H9 (cell line): ENCODE data around the gene CEBPZ. TPM values are rescaled to one million over a fixed set of nuclear protein-coding genes. Genes with fewer than 3 reads are reported as not detected.
"Not testable (repeated sequence)": the region's sequence is repeated elsewhere in the genome, so short reads cannot be mapped to it uniquely, and the experiment has no call there.

Experiments
- DNase-seq: peaks from one replicate; pipeline ENCODE4 v3.0.0-alpha.2; 2017
- H2AFZ ChIP-seq: one replicate; pipeline ENCODE4 v1.6.1; 2013; ENCODE audit warnings: mild to moderate bottlenecking, low read length, control low read depth, moderate library complexity
- H2AK5ac ChIP-seq: 2 replicates; pipeline ENCODE4 v1.6.1; 2013; ENCODE audit warnings: low read length, control low read depth, mixed read lengths; ENCODE audit not compliant: insufficient read length
- H2BK120ac ChIP-seq: one replicate; pipeline ENCODE4 v1.6.1; 2013; ENCODE audit warnings: low read depth, mild to moderate bottlenecking, low read length, control low read depth, inconsistent platforms; ENCODE audit not compliant: poor library complexity, severe bottlenecking
- H2BK12ac ChIP-seq: 2 replicates; pipeline ENCODE4 v1.6.1; 2013; ENCODE audit warnings: low read length, control low read depth, mixed read lengths, low read depth; ENCODE audit not compliant: insufficient read length
- H2BK15ac ChIP-seq: 2 replicates; pipeline ENCODE4 v1.6.1; 2013; ENCODE audit warnings: low read depth, low read length, control low read depth
- H2BK20ac ChIP-seq: one replicate; pipeline ENCODE4 v1.6.1; 2013; ENCODE audit warnings: low read depth, mild to moderate bottlenecking, low read length, control low read depth, inconsistent platforms; ENCODE audit not compliant: poor library complexity, severe bottlenecking
- H2BK5ac ChIP-seq: 2 replicates; pipeline ENCODE4 v1.6.1; 2013; ENCODE audit warnings: low read length, control low read depth, mixed read lengths; ENCODE audit not compliant: insufficient read length
- H3K14ac ChIP-seq: 2 replicates; pipeline ENCODE4 v1.6.1; 2013; ENCODE audit warnings: low read length, control low read depth; ENCODE audit not compliant: insufficient read depth
- H3K18ac ChIP-seq: 2 replicates; pipeline ENCODE4 v1.6.1; 2013; ENCODE audit warnings: low read depth, mild to moderate bottlenecking, mixed read lengths, low read length, control low read depth; ENCODE audit not compliant: insufficient read length
- H3K23ac ChIP-seq: 2 replicates; pipeline ENCODE4 v1.6.1; 2013; ENCODE audit warnings: low read length, control low read depth, mixed read lengths, low read depth; ENCODE audit not compliant: insufficient read length
- H3K23me2 ChIP-seq: 2 replicates; pipeline ENCODE4 v1.6.1; 2013; ENCODE audit warnings: low read depth, mild to moderate bottlenecking, mixed read lengths, low read length, control low read depth; ENCODE audit not compliant: insufficient read length, poor library complexity, severe bottlenecking
- H3K27ac ChIP-seq: 2 replicates; pipeline ENCODE4 v1.5.1; 2013; ENCODE audit warnings: low read length, control low read depth, mixed read lengths, low read depth; ENCODE audit not compliant: insufficient read length
- H3K27me3 ChIP-seq: 2 replicates; pipeline ENCODE4 v1.6.1; 2013; ENCODE audit warnings: low read length, control low read depth, inconsistent platforms; ENCODE audit not compliant: insufficient read depth
- H3K4ac ChIP-seq: 2 replicates; pipeline ENCODE4 v1.6.1; 2013; ENCODE audit warnings: low read depth, mild to moderate bottlenecking, control low read depth, inconsistent platforms, low read length, moderate library complexity
- H3K4me1 ChIP-seq: 2 replicates; pipeline ENCODE4 v1.6.1; 2013; ENCODE audit warnings: low read length, control low read depth, inconsistent platforms; ENCODE audit not compliant: insufficient read depth
- H3K4me2 ChIP-seq: 2 replicates; pipeline ENCODE4 v1.6.1; 2013; ENCODE audit warnings: low read length, control low read depth, mixed read lengths; ENCODE audit not compliant: insufficient read length, insufficient read depth
- H3K56ac ChIP-seq: 2 replicates; pipeline ENCODE4 v1.6.1; 2013; ENCODE audit warnings: low read depth, mild to moderate bottlenecking, mixed read lengths, low read length, control low read depth; ENCODE audit not compliant: insufficient read length
- H3K79me1 ChIP-seq: 2 replicates; pipeline ENCODE4 v1.6.1; 2013; ENCODE audit warnings: low read depth, mild to moderate bottlenecking, moderate library complexity, low read length, control low read depth, inconsistent platforms; ENCODE audit not compliant: insufficient read depth, poor library complexity, severe bottlenecking
- H3K79me2 ChIP-seq: 2 replicates; pipeline ENCODE4 v1.6.1; 2013; ENCODE audit warnings: low read length, control low read depth, inconsistent platforms; ENCODE audit not compliant: insufficient read depth
- H3K9ac ChIP-seq: 2 replicates; pipeline ENCODE4 v1.6.1; 2013; ENCODE audit warnings: low read length, control low read depth, mixed read lengths; ENCODE audit not compliant: insufficient read length; ENCODE audit errors: extremely low read depth
- H3K9me3 ChIP-seq: one replicate; pipeline ENCODE4 v1.6.1; 2013; ENCODE audit warnings: low read depth, low read length, inconsistent platforms; ENCODE audit not compliant: control insufficient read depth
- H3T11ph ChIP-seq: one replicate; pipeline ENCODE4 v1.6.1; 2013; ENCODE audit warnings: mild to moderate bottlenecking, low read length, control low read depth, inconsistent platforms
- H4K20me1 ChIP-seq: one replicate; pipeline ENCODE4 v1.6.1; 2013; ENCODE audit not compliant: control insufficient read depth, insufficient read length, insufficient read depth
- H4K5ac ChIP-seq: 2 replicates; pipeline ENCODE4 v1.6.1; 2013; ENCODE audit warnings: low read depth, mild to moderate bottlenecking, mixed read lengths, low read length, control low read depth; ENCODE audit not compliant: insufficient read length
- H4K8ac ChIP-seq: replicated peaks from 2 replicates; pipeline ENCODE4 v1.6.1; 2013; ENCODE audit warnings: low read length, control low read depth, mixed read lengths, low read depth; ENCODE audit not compliant: insufficient read length
- H4K91ac ChIP-seq: 2 replicates; pipeline ENCODE4 v1.6.1; 2013; ENCODE audit warnings: low read depth, mild to moderate bottlenecking, moderate library complexity, mixed read lengths, low read length, control low read depth; ENCODE audit not compliant: insufficient read length
- H3K27ac Mint-ChIP-seq, 3 experiments: 2 replicates in 2 of 3; 3 replicates in 1 of 3; pipeline ENCODE4 v1.8.0; 2020 to 2021; ENCODE audit warnings: mixed read lengths in 3 of 3, mild to moderate bottlenecking in 1 of 3, moderate library complexity in 1 of 3
- H3K27me3 Mint-ChIP-seq: 2 replicates; pipeline ENCODE4 v1.8.0; 2021; ENCODE audit warnings: low read depth, mild to moderate bottlenecking, moderate library complexity, mixed read lengths
- H3K36me3 Mint-ChIP-seq, 3 experiments: 2 replicates in 2 of 3; 3 replicates in 1 of 3; pipeline ENCODE4 v1.8.0; 2020 to 2021; ENCODE audit warnings: low read depth in 3 of 3, mixed read lengths in 3 of 3; ENCODE audit not compliant: insufficient read depth in 1 of 3
- H3K4me1 Mint-ChIP-seq, 2 experiments: 2 replicates each; pipeline ENCODE4 v1.8.0; 2020; ENCODE audit warnings: mixed read lengths in 2 of 2
- H3K4me3 Mint-ChIP-seq, 2 experiments: 2 replicates in 1 of 2; 3 replicates in 1 of 2; pipeline ENCODE4 v1.8.0; 2020 to 2021; ENCODE audit warnings: mild to moderate bottlenecking in 2 of 2, mixed read lengths in 2 of 2, moderate library complexity in 1 of 2
- H3K9me3 Mint-ChIP-seq, 2 experiments: 2 replicates in 1 of 2; 3 replicates in 1 of 2; pipeline ENCODE4 v1.8.0; 2020; ENCODE audit warnings: mild to moderate bottlenecking in 2 of 2, mixed read lengths in 2 of 2, moderate library complexity in 1 of 2
- WGBS: extraction: QIAGEN DNeasy Blood & Tissue Kit; methylation state at CpG from one replicate; pipeline ENCODE4 v1.1.7; 2013; ENCODE audit warnings: missing lambda C conversion rate, low lambda C conversion rate, mixed read lengths; ENCODE audit not compliant: insufficient read length; ENCODE audit errors: extremely low coverage; 5-methylcytosine and 5-hydroxymethylcytosine counted together
- total RNA-seq: library from RNA; stranded (reverse); gene quantifications from 2 replicates; pipeline ENCODE4 v1.2.1, GENCODE V29; 2021
- TF ChIP-seq, protein P1 (sequence below): fragments of 200-600 bp; sonication (generic); conservative IDR thresholded peaks from 3 replicates; pipeline ENCODE4 v1.8.0; 2021; ENCODE audit warnings: antibody characterized with exemption, mild to moderate bottlenecking

Gene CEBPZ
- total RNA-seq, 1 experiment from 2014 or later: 281 TPM

DNA sequence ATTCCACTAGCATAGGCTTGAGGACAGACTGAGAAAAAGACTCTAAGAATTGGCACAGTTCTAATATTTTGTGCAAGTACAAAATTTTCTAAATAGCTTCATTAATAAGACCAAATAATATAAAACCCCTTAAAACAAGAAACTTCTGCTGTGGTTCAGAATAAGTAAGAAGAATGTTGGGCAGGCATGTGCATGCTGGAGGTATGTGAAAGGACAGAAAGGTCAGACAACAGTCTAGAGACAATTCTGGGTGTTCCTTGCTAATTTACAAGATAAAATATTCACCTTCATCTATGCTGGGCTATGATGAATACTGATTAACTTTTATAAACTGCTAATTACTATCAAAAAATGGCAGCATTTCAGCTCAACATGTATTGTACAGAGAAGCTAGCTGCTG is 20.2 kb downstream of the CEBPZ start:
- H3K23ac ChIP-seq: no peak overlapping the region
- peaks cover 20 to 39% of the 10 kb centered on the region in 2 experiments for H3K9me3 Mint-ChIP-seq
- no peak overlapping the region for H2AFZ ChIP-seq
- no peak overlapping the region for H3K18ac ChIP-seq
- peak overlapping the region in 1 of 3 experiments; percentile 83; a peak in 2 of 7 replicates for H3K27ac Mint-ChIP-seq
- no peak overlapping the region for H2BK15ac ChIP-seq
- H3K9ac ChIP-seq: no peak overlapping the region
- peaks cover 44% of the 10 kb centered on the region in 2 experiments for H3K4me1 Mint-ChIP-seq
- H2BK20ac ChIP-seq: no peak overlapping the region
- TF ChIP-seq, protein P1, sequence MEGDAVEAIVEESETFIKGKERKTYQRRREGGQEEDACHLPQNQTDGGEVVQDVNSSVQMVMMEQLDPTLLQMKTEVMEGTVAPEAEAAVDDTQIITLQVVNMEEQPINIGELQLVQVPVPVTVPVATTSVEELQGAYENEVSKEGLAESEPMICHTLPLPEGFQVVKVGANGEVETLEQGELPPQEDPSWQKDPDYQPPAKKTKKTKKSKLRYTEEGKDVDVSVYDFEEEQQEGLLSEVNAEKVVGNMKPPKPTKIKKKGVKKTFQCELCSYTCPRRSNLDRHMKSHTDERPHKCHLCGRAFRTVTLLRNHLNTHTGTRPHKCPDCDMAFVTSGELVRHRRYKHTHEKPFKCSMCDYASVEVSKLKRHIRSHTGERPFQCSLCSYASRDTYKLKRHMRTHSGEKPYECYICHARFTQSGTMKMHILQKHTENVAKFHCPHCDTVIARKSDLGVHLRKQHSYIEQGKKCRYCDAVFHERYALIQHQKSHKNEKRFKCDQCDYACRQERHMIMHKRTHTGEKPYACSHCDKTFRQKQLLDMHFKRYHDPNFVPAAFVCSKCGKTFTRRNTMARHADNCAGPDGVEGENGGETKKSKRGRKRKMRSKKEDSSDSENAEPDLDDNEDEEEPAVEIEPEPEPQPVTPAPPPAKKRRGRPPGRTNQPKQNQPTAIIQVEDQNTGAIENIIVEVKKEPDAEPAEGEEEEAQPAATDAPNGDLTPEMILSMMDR: no peak
- H2AK5ac ChIP-seq: no peak overlapping the region
- H3K79me2 ChIP-seq: no peaks in the 10 kb centered on the region
- no peaks in the 10 kb centered on the region for H3K4me1 ChIP-seq
- no peak for DNase-seq
- H3K4ac ChIP-seq: no peak overlapping the region
- H4K91ac ChIP-seq: no peak overlapping the region
- peaks cover 2% of the 10 kb centered on the region for H3K79me1 ChIP-seq
- H2BK12ac ChIP-seq: no peak overlapping the region
- no peak overlapping the region for H2BK5ac ChIP-seq
- H4K5ac ChIP-seq: no peak overlapping the region
- no peak overlapping the region for H2BK120ac ChIP-seq
- no peak overlapping the region for H3T11ph ChIP-seq
- no peak overlapping the region for H3K14ac ChIP-seq
- peaks cover 83 to 93% (median 91%) of the 10 kb centered on the region in 3 experiments for H3K36me3 Mint-ChIP-seq
- H4K20me1 ChIP-seq: no peaks in the 10 kb centered on the region
- no peak overlapping the region for H3K56ac ChIP-seq
- peaks cover 14% of the 10 kb centered on the region for H3K9me3 ChIP-seq
- no peak overlapping the region for H4K8ac ChIP-seq
- H3K4me2 ChIP-seq: no peak overlapping the region
- H3K23me2 ChIP-seq: no peaks in the 10 kb centered on the region
- no peaks in the 10 kb centered on the region for H3K27me3 ChIP-seq
- H3K27me3 Mint-ChIP-seq: no peaks in the 10 kb centered on the region
- H3K4me3 Mint-ChIP-seq: no peak overlapping the region
- H3K27ac ChIP-seq: no peak overlapping the region

DNA sequence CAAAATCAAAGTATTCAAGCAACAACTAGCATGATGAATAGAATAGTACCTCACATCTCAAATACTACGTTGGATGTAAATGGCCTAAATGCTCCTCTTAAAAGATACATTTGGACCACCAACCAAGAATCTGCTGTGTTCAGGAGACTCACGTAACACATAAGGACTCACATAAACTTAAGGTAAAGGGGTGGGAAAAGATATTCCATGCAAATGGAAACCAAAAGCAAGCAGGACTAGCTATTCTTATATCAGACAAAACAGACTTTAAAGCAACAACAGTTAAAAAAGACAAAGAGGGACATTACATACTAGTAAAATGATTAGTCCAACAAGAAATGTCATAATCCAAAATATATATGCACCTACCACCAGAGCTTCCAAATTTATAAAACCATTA is 24.6 kb downstream of the CEBPZ start:
- H2BK12ac ChIP-seq, H2BK15ac ChIP-seq, H3K4ac ChIP-seq, H3T11ph ChIP-seq, H3K4me1 ChIP-seq, H3K23me2 ChIP-seq, H3K18ac ChIP-seq, H4K91ac ChIP-seq, H2AFZ ChIP-seq, H3K14ac ChIP-seq, H2AK5ac ChIP-seq, H3K79me1 ChIP-seq, H3K27me3 ChIP-seq, H3K9ac ChIP-seq, H3K27me3 Mint-ChIP-seq, H3K79me2 ChIP-seq, H3K23ac ChIP-seq, H2BK5ac ChIP-seq, H3K56ac ChIP-seq, DNase-seq, H4K20me1 ChIP-seq, H4K8ac ChIP-seq, H2BK20ac ChIP-seq, H3K4me3 Mint-ChIP-seq, H2BK120ac ChIP-seq, H3K4me2 ChIP-seq: not testable (repeated sequence)
- H3K27ac Mint-ChIP-seq: peak overlapping the region; percentile 72 to 99 (median 98)
- H3K4me1 Mint-ChIP-seq: peaks cover 56 to 59% of the 10 kb centered on the region in 2 experiments
- H3K27ac ChIP-seq: peak overlapping the region; percentile 87
- peak overlapping the region; percentile 5 for H4K5ac ChIP-seq
- H3K9me3 ChIP-seq: peaks cover 21% of the 10 kb centered on the region
- H3K36me3 Mint-ChIP-seq: peaks cover 90 to 92% (median 90%) of the 10 kb centered on the region in 3 experiments
- H3K9me3 Mint-ChIP-seq: peaks cover 42 to 57% of the 10 kb centered on the region in 2 experiments
- WGBS: no CpG with 5 or more reads among the region's 2 CpGs
